Measurements from ENCODE around the gene EFNA4. TPM values are rescaled to one million over a fixed set of nuclear protein-coding genes. Genes with fewer than 3 reads are reported as not detected.
A peak's percentile ranks its signal among the peaks of the same experiment; 100 is the strongest.

The EFNA4 gene
- total RNA-seq, 1 donor from 2014 or later = 46.8 TPM

DNA sequence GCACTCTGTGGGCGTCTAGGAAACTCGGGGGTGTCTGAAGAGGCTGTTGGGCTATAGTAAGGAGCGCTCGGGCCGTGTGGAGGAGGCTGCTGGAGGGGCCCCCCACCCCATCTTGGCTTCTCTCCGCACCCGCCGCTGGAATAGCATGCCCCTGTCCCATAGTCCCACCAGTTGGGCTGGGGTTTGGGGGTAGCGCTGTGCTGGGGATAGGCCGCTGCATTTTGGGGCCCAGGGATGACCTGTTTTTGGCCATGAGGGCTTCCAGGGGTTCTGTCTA lies 15.6 kb downstream of the EFNA4 start:
- H3K4me3 Mint-ChIP-seq (ENCODE audit: low read depth) = peak overlapping the region; percentile 83
- peak overlapping the region; percentile 86 for H3K27ac Mint-ChIP-seq
- H3K27me3 Mint-ChIP-seq = peaks cover 34% of the 10 kb centered on the region
- TF ChIP-seq, protein P1, sequence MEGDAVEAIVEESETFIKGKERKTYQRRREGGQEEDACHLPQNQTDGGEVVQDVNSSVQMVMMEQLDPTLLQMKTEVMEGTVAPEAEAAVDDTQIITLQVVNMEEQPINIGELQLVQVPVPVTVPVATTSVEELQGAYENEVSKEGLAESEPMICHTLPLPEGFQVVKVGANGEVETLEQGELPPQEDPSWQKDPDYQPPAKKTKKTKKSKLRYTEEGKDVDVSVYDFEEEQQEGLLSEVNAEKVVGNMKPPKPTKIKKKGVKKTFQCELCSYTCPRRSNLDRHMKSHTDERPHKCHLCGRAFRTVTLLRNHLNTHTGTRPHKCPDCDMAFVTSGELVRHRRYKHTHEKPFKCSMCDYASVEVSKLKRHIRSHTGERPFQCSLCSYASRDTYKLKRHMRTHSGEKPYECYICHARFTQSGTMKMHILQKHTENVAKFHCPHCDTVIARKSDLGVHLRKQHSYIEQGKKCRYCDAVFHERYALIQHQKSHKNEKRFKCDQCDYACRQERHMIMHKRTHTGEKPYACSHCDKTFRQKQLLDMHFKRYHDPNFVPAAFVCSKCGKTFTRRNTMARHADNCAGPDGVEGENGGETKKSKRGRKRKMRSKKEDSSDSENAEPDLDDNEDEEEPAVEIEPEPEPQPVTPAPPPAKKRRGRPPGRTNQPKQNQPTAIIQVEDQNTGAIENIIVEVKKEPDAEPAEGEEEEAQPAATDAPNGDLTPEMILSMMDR (IDR thresholded peaks at IDR 0.05; ENCODE audit: unreplicated experiment) = no peak
- H3K36me3 Mint-ChIP-seq (ENCODE audit: insufficient read depth) = no peaks in the 10 kb centered on the region
- H3K4me1 Mint-ChIP-seq (ENCODE audit: low read depth) = peaks cover 31% of the 10 kb centered on the region
- no peaks in the 10 kb centered on the region for H3K9me3 Mint-ChIP-seq (ENCODE audit: low read depth)
- no peak for DNase-seq (ENCODE audit: low spot score, unreplicated experiment)

DNA sequence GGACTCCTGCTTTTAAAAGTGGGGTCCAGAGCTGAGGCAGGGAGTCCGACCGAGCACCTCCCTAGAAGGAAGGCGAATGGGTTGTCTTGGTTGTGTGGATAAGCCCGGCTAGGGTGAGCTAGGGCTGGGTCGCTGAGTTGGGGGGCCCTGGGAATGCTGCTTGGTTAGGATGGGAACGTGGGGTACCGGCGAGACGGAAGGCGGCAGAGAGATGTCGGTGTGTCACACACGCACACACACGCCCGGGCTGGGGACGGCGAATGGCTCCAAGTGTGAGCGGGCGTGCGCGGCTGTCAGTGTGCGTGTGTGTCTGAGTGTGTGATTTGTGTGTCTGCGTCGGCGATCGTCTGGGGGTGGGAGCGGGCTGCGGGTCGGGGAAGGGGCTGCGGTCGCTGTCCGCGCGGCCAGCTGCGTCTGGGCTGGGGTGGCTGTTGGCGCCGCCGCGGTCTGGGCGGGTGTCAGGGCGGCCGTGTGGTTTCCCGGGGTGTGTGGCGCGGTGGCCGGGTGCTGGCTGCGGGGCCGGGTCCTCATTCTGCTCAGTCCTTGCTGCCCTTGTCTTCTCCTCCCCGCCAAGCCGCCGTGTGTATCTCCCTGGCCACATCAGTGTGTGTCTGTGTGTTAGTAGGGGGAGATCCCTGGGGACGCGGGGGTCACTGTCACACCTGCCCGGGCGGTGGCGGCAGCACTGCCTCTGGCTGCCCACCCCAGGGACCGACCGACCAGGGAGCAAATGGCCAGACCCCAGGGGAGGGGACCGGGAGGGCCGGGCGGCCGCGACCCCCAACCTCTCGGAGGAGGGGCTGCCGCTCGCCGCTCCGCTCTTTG lies 16.2 kb downstream of the EFNA4 start:
- DNase-seq (ENCODE audit: low spot score, unreplicated experiment) = no peak
- Mint-ChIP-seq H3K4me1 (ENCODE audit: low read depth) (peaks cover 36% of the 10 kb centered on the region), H3K4me3 (ENCODE audit: low read depth) (peak overlapping the region; percentile 83), H3K9me3 (ENCODE audit: low read depth) (no peaks in the 10 kb centered on the region), H3K27me3 (peaks cover 37% of the 10 kb centered on the region), H3K36me3 (ENCODE audit: insufficient read depth) (no peaks in the 10 kb centered on the region), H3K27ac (peak overlapping the region; percentile 86)
- TF ChIP-seq, protein P1 (IDR thresholded peaks at IDR 0.05; ENCODE audit: unreplicated experiment) = no peak

DNA sequence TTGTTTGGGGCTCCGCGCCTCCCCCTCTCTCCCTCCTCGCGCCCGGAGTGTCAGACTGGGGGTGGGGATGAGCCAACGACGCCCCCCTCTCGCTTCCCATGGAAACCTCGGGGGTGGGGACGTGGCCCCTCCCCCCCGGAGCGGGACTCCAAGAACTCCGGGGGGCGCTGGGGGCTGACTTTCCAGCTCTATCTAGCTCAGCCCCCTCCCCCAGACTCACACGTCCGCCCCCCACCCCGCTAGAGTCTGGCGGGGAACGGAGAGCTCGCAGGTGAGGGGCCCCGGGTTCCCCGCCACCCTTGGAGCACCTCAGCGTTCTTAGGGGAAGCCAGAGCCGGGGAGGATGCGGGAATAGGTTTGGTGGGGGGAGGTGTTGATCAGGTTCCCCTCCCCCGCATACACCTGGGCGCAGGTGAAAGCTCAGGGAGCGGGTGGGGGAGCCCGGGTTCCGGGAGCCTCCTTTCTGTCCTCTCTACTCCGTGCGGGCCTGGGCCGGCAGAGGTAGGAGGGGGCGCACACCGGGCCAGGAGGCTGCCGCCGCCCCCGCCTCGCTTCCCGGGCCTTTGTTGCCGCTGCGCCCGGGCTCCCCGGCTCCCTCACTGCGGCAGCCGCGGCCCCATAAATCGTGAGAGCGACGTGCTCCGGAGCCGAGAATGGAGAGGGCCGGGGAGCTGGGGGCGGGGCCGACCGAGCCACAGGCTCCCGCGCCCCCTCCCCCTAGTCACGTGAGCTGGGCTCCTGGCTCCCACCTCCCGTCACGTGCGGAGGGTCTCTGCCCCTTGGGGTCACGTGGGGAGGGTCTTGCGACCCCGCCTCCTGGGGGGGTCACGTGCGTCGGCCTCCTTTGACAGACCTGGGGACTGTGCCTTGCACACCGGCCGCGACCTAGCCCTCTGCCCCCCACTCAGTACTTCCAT lies 17.0 kb downstream of the EFNA4 start:
- peak overlapping the region; percentile 81 for H3K27ac Mint-ChIP-seq
- H3K36me3 Mint-ChIP-seq (ENCODE audit: insufficient read depth) = no peaks in the 10 kb centered on the region
- peak; percentile 79 for DNase-seq (ENCODE audit: low spot score, unreplicated experiment)
- H3K27me3 Mint-ChIP-seq = peaks cover 37% of the 10 kb centered on the region
- H3K4me3 Mint-ChIP-seq (ENCODE audit: low read depth) = peak overlapping the region; percentile 83
- no peaks in the 10 kb centered on the region for H3K9me3 Mint-ChIP-seq (ENCODE audit: low read depth)
- H3K4me1 Mint-ChIP-seq (ENCODE audit: low read depth) = peaks cover 39% of the 10 kb centered on the region
- TF ChIP-seq, protein P1 (IDR thresholded peaks at IDR 0.05; ENCODE audit: unreplicated experiment) = no peak

DNA sequence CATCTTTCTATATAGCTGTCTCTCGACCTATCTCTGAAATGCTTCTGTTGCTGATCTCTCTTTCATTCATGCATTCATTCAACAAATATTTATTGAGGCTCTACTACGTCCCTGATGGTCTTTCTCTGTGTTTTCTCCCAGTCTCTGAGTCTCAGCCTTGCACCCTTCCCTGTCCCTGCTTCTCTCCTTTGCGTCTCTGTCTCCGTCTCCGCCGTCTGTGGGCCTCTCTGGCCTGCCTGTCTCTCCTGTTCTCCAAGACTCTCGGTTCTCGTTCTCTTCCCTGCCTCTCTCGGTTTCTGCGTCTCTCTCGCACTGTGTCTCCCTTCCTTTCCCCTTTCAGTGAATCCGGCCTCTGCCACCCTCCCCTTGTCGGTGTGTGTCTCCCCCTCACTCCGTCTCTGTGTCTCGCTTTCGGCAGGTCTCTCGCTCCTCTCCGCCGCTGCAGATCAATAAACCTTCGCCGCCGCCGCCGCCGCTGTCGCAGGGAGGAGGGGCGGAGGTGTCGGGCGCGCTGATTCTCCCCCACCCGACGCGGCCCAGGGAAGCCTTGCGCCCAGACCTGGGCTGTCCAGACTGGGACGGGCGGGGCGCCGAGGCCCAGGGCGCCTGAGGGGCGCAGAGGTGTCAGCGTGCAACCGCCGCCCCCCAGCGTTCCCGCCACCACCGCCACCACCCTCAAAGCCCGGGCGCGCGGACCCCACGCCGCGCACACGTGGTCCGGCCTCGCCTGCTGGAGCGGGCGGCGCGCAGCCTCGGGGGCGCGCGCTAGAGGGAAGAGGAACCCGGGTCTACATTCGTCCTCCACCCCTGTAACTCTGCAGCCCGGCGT lies 18.1 kb downstream of the EFNA4 start:
- TF ChIP-seq, protein P1 (IDR thresholded peaks at IDR 0.05; ENCODE audit: unreplicated experiment) = no peak
- H3K27ac Mint-ChIP-seq = peak overlapping the region; percentile 81

More for the DNA sequence above, 18.1 kb downstream of the EFNA4 start:
- H3K4me3 Mint-ChIP-seq (ENCODE audit: low read depth) = peak overlapping the region; percentile 83
- H3K9me3 Mint-ChIP-seq (ENCODE audit: low read depth) = no peaks in the 10 kb centered on the region
- H3K27me3 Mint-ChIP-seq = peaks cover 37% of the 10 kb centered on the region
- no peak for DNase-seq (ENCODE audit: low spot score, unreplicated experiment)
- no peaks in the 10 kb centered on the region for H3K36me3 Mint-ChIP-seq (ENCODE audit: insufficient read depth)
- peaks cover 40% of the 10 kb centered on the region for H3K4me1 Mint-ChIP-seq (ENCODE audit: low read depth)
